ENCODE results near the gene KLHL29.
"Not testable (repeated sequence)": the region's sequence is repeated elsewhere in the genome, so short reads cannot be mapped to it uniquely, and the experiment has no call there.

KLHL29 gene

DNA sequence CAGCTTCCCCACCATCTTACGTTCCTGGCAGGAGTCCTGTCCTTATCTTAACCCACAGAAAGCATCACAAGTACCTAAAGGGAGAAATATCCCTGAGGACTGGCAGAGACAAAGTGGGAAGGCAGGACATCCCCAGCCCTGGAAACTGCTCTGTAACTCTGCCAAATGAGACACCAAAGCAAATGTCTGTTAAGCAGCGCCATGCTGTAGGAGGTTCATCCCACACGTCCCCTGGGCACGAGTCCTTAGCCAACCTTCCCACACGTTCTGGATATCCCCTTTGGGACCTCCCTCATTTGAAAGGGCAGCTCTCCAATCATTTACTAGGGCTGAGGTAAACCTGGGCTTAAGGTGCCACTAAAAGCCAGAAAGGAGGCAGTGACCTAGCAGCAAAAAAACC lies 334.7 kb downstream of the KLHL29 start:
- no peak for DNase-seq (ENCODE audit: low spot score)

GRCh38 chr2:23720705-23721453 lies 335.9 kb downstream of the KLHL29 start:
- no peak for DNase-seq (ENCODE audit: low spot score)

DNA sequence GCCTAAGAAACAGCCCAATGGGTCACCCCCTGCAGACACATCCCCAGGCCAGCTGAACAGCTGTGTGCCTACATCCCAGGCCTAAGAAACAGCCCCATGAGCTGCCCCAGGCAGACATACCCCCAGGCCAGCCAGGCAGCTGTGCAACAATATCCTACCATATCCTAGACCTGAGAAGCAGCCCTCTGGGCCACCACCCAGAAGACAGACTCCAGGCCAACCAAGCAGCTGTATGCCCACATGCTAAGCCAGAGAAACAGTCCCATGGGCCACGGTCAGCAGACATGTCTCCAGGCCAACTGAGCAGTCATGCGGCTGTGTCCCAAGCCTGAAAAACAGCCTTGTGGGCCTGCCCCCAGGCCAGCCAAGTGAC lies 336.5 kb downstream of the KLHL29 start:
- no peak for DNase-seq (ENCODE audit: low spot score)

DNA sequence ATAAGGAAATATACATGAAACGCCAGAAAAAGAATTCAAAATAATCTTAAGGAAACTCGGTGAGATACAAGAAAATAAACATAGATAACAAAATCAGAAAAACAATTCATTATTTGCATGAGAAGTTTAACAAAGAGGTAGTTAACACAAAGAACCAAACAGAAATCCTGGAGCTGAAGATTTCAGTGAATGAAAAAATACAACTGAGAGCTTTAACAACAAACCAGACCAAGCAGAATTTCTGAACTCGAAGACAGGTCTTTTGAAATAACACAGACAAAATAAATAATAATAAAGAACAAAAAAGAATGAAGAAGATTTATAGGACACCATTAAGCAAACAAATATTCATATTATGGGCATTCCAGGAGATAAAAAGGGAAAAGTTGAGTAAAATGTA lies 337.3 kb downstream of the KLHL29 start:
- no peak for DNase-seq (ENCODE audit: low spot score)

- not testable (repeated sequence) for DNase-seq (ENCODE audit: low spot score)
Measured at GRCh38 chr2:23723029-23723428, 338.1 kb downstream of the KLHL29 start.

DNA sequence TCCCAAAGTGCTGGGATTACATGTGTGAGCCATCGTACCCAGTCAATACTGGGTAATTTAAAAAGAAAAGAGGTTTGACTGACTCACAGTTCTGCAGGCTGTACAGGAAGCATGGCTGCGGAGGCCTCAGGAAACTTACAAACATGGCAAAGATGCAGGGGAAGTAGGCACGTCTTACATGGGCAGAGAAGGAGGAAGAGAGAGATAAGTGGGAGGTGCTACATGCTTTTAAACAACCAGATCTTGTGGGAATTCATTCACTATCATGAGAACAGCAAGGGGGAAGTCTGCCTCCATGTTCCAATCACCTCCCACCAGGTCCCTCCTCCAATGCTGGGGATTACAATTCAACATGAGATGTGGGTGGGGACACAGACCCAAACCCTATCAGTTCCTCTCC lies 349.4 kb downstream of the KLHL29 start:
- no peak for DNase-seq (ENCODE audit: low spot score)

- DNase-seq (ENCODE audit: low spot score), result not testable (repeated sequence)
Measured at GRCh38 chr2:23736783-23737182, 351.8 kb downstream of the KLHL29 start.

DNA sequence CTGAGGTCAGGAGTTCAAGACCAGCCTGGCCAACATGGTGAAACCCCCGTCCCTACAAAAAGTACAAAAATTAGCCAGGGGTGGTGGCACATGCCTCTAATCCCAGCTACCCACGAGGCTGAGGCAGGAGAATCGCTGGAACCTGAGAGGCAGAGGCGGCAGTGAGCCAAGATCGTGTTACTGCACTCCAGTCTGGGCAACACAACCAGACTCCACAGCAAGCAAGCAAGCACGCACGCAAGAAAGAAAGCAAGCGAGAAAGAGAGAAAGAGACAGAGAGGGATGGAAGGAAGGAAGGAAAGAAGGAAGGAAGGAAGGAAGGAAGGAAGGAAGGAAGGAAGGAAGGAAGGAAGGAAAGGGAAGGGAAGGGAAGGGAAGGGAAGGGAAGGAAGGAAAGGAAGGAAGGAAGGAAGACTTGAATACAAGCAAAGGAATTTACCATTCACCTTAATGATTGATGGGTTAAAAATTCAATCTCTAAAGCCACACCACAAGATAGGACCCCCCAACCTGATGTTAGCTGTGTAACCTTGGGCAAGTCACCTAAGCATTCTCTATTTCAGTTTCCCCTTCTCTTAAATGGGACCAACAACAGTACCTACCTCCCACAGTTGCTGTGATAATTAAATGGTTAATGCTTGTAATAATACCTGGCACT lies 360.2 kb downstream of the KLHL29 start:
- DNase-seq (ENCODE audit: low spot score), result no peak

DNA sequence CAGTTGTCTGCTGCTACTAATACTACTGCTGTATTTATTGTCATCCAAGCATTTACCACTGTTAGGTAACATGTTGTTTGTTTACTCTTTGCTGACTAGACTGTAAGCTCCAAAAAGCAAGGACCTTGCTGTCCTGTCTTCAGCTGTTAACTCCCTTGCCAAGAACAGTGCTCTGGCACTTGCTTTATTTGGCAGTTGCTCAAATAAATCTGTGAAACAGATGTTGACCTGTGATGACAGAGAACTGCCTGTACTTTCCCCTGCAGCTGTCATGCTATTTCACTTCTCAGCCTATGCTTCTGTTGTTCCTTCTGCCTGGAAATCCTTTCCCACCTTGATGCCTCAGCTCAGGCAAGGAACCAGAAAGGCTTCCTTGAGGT lies 360.7 kb downstream of the KLHL29 start:
- no peak for DNase-seq (ENCODE audit: low spot score)

DNA sequence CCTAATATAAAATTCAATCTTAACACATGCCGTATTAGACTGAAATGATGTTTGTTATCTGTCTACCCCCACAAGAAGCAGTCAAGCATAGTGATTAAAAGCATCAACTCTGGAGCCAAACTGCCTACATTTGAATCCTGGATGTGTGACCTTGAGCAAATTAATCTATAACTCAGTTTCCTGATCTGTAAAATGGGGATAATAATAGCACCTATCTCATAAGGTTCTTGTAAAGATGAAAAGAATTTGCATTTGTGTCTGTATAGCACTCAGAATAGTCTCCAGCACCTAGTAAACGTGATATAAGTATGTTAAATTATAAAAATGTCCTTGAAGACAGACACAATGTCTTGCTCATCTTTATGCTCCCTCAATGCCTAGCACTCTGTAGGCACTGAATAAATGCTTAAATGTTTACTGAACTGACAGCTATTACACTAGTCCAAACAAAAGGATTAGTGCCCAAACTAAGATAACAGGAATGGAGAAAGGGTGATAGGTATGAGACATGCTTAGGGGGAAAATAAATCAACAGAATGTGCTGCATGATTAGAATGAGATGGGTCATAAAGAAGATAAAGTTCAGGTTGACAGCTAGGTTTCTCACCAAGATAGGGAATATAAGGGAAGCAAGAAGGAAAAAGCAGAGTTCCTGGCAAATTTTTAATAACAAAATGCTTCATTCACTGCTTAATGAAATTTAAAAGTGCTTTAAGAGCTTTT lies 361.3 kb downstream of the KLHL29 start:
- no peak for DNase-seq (ENCODE audit: low spot score)

GRCh38 chr2:23751747-23752265 lies 366.8 kb downstream of the KLHL29 start:
- DNase-seq (ENCODE audit: low spot score), result no peak

GRCh38 chr2:23753291-23754010 lies 368.5 kb downstream of the KLHL29 start:
- no peak for DNase-seq (ENCODE audit: low spot score)

- no peak for DNase-seq (ENCODE audit: low spot score)
Measured at GRCh38 chr2:23754970-23755369, 370.0 kb downstream of the KLHL29 start.

DNA sequence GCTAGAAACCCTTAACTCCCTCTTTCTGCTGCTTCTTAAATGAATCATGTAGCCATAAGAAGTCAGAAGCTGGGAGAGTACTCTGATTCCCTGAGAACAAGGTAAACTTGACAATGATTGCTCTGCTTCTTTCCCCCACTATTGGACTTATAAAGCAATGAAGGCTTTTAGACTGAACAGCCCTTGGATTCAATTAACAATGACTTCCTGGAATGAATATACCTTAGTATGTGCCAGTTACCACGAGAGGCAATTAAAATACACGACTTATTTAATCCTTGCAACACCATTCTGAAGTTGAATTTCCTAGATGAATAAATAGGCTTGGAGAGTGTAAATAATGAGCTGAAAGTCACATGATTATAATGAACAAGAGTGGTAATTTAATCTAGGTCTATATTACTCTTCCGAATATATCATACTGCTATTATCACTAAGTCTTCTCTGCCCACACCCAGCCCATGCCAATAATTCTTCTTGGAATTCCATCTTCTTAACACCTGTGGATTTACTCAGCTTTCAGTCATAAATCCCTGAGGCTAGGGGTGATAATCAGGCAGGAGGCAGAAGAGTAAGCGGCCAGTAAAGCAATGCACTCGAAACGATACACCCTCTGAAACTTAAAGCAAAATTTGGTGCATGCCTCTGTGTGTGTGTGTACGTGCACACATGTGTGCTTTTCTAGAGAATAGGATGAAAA lies 371.8 kb downstream of the KLHL29 start:
- DNase-seq (ENCODE audit: low spot score), result no peak

- no peak for DNase-seq (ENCODE audit: low spot score)
Measured at GRCh38 chr2:23757686-23758433, 372.9 kb downstream of the KLHL29 start.
